HEK293 (cell line): ENCODE data around the gene HIBCH.

Experiments
- CTCF ChIP-seq: fragments of 450-650 bp; formaldehyde crosslinking; IDR thresholded peaks from 2 replicates; pipeline ENCODE4 v1.5.1; 2016; ENCODE audit warnings: missing biosample characterization, missing genetic modification characterization
- SP3 ChIP-seq: fragments of 450-650 bp; formaldehyde crosslinking; IDR thresholded peaks from 2 replicates; pipeline ENCODE4 v1.5.1; 2016; ENCODE audit warnings: missing biosample characterization, missing genetic modification characterization
- ZNF292 ChIP-seq: fragments of 450-650 bp; formaldehyde crosslinking; IDR thresholded peaks from 2 replicates; pipeline ENCODE4 v1.5.1; 2016; ENCODE audit warnings: low read depth, missing biosample characterization, missing genetic modification characterization, borderline replicate concordance

DNA sequence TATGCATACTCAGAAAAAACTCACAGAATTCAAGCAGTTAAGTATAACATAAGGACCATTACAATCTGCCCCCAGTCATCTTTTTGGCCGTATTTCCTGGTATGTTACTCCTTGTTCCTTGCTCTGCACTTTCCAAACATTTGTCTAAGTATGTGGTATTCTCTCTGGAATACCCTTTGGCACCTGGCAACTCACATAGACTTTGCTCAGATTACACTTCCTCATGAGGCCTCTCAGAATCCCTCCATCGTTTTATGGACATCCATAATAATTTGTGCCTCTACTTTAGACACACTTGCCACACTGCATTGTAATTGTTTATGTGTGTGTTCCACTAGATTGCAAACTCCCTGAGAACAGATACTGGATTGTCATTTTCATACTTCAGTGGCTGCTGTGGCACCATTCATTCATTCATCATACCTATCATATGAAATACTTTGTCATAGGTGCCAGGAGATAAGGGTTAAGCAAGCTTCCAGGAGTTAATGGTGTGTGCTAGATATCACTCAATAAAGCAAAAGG is 84.0 kb downstream of the HIBCH start:
- TF ChIP-seq CTCF (tag by site-specific recombination) (no peak), ZNF292 (tag by site-specific recombination) (no peak), SP3 (tag by site-specific recombination) (no peak)
